Activated CD8-positive, alpha-beta memory T cell treated with anti-CD3 and anti-CD28 coated beads for 24 hours (primary cell): ENCODE measurements around the gene FLT1.
A peak's percentile ranks its signal among the peaks of the same experiment; 100 is the strongest.

Source experiments
- DNase-seq: peaks from one replicate; pipeline ENCODE4 v3.0.0-alpha.2; 2020

The FLT1 gene

DNA sequence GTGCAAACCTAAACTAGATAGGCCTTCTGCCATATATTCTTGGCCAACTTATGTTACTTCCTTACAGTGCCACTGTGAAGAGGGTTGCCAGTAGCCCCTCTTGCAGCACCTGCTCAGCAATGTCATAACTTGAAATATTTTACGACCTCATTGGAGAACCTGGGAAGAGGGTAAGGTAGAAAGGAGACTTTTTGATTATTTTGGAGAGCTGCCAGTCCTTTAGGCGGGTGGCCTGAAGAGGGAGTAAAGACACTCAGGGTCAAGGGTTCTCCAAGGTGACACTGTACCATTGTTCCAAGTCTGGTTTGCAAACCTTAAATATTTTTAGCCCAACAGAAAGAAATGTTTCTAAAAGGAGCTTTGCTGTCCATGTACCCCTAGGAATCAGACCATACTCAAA is 118.3 kb downstream of the FLT1 start:
- no peak for DNase-seq

DNA sequence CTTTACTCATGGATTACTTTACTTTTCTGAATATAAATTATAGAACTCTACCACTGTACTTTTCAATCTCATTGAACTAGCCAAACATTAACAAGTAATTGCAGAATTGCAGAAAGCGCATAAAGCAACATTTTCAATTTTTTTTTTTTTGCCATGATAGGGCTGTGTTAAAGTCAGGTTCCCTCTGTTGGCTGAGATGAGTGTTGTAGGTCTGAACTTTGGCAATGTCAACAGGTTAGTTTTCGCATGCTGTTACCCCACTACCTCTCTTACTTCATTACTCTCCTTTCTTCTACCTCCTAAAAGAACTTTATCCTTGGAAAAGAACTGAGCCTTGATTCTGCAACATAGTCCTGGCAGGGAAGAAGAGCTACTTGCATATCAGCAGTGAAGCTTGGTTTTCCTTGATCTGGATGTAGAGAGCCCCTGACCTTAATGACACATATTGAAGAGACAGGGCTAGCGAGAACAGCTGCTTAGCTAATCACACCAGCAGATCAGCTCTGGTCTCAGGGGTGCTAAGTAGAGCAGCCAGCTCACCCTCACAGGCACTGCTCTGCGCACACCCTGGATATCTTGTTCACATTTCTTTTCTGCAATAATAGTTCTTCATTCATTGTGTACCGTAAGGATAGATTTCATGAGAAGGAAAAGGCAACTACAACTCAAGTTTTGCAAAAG is 119.5 kb downstream of the FLT1 start:
- DNase-seq: no peak

DNA sequence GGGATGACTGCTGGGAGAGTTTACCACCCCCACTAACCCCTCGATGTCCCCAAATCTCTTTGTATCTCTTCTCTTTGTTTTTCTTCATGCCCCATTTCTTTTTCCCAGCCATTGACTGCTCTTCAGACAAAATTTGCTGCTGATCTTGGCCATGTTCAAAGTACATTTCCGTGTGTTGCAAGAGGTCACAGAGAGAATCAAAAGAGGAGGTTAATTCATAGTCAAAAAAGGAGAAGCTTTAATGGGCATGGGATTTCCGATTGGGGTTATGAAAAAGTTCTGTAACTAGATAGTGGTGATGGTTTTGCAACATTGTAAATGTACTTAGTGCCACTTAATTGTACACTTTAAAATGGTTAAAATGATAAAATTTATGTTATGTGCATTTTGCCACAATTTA is 121.1 kb downstream of the FLT1 start:
- no peak for DNase-seq

DNA sequence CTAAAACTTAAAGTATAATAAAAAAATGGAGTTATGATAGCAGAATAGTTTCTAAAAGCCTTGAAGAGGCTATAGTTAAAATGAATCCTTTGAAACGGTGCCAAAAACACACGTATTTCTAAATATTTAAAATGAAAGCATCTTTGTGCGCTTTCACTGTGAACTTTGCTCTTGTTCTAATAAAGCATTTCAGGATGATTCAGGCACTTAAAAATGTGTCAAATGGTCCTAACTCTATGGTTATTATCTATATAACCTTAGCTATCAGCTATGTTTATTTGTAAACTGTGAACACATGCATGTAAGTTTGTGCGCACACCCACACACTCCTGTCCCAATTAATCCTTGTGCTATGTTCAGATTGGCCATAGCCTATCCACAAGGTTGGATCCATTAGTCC is 124.5 kb downstream of the FLT1 start:
- no peak for DNase-seq

DNA sequence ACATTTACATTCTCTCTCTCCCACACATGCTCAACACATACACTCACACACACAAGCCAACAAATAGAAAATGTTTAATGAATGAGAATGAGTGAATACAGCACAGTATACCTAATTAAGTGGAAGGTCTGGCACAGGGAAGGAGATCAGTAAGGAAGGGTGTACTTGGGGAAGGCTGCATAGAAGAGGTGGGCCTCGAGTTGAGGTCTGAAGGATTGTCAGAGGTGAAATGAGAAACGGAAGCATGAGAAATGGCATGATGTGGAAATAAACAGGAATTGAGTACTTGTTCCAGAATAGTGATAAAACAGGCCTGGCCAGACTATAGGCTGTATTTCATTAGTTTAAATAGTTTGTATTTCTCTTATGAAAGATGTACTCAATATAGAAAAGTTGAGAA is 136.2 kb downstream of the FLT1 start:
- DNase-seq: no peak

- DNase-seq: no peak
Measured at GRCh38 chr13:28357911-28358433, 137.0 kb downstream of the FLT1 start.

GRCh38 chr13:28357247-28357825 is 137.6 kb downstream of the FLT1 start:
- DNase-seq: no peak

GRCh38 chr13:28356561-28357021 is 138.3 kb downstream of the FLT1 start:
- no peak for DNase-seq

DNA sequence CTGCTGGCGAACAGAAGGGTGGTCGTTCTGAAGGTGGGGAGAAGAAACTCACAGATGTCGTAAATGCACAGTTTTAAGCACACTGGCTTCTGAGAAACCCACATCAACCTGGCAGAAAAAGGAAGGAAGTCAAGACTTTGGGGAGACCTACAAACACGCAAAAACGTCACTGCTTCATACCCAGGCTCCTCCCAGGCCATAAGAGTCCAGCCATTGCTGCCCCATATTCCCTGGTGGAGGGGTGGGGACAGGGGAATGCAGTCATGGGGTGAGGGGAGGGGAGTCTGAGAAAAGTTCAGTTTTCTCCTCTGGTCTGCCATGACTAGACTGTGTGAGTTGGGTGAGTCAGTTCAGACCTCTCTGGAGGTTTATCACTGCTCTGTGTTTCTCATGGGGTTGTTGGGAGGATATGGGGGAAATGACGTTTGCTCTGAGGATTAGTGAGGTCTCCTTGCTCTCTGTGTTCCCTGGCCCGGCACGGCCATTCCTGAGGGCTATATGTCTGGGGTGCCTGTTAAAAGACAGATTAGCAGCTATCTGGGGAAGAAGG is 139.0 kb downstream of the FLT1 start:
- peak; percentile 60 for DNase-seq

DNA sequence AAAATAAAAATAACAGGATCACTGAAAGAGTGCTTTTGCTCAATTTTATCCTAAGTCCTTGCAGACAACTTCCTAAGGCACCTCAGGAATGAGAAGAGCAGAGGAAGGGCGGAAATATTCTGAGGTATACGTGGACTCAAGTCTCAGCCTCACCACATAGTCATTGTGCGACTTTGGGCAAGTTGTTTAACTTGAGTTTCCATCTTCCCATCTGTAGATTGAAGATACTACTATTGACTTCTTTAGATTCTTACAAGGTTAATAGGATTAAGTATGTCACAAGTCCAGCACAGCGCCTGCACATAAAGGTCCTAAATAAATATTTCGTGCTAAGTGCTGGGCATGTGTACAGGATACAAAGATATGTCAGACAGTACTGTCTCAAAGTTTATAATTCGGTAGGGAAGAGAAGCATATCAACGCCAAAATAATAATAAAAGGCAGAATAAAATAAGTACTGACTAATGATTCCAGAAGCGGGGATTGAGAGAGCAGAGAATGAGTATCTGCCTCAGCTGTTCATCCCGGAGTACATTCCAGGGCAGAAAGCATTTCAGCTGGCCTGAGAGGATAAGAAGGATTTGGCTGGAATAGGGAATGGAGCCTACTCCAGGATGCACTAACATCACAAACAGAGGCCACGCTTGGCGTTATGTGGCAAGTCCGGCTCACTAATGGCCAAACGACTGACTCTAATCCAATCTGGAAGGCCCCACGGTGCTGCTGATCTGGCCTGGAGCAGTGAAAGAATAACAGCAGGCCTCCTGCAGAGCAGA is 139.7 kb downstream of the FLT1 start:
- no peak for DNase-seq

DNA sequence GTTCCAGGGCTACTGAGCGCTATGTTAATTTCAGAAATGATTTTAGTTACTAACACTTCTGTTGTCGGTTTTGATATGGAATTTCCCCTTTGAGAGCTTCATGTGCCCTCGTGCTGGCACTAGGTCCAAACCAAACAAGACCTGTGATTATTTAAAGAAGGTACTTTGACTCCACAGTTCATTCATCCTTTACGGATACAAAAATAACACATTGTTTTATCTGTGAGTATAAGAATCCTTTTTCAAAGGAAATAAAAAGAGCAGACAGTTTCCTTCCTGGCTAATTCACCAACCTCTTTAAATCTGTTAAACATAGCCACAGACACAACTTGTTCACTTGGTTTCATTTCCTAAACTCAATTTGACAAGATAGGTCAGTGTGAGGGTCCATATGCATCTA is 141.2 kb downstream of the FLT1 start:
- no peak for DNase-seq

- no peak for DNase-seq
Measured at GRCh38 chr13:28349907-28350654, 144.8 kb downstream of the FLT1 start.

- DNase-seq: no peak
Measured at GRCh38 chr13:28349371-28349770, 145.6 kb downstream of the FLT1 start.

DNA sequence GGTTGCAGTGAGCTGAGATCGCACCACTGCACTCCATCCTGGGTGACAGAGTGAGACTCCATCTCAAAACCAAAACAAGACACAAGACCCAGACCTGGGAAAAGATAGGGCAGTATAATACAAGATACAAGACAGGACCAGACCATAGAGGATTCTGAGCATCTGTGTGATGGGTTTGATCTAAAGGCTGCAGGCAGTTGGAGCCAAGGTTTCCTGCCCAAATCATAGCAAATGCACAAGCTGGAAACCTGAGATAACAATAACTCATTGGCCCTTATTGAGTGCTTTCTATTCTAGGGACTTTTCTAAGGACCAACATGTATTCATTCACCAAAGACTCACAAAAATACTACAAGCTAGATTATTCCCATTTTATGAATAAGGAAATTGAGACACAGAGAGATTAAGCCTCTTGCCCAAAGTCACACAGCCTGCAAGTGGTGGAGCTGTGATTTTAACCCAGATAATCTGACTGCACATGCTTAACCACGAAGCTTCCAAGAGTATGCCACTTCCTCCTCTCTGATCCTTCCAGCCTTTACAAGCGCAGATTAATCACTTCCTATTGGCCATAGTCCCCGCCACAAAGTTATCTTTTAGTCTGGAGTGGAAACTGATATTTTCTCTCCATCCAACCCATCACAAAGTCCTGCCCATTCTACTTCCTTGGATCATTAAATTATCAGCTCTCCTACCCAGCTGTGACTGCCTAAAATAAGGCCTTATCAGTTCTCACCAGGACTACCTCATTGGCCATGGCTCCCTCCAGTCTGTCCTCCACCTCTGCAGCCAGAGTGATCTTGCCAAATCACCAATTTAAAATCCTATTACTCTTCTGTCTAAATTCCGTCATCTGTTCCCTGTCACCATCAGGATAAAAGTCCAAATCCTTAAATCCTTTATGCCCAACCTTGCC is 147.2 kb downstream of the FLT1 start:
- DNase-seq: no peak

DNA sequence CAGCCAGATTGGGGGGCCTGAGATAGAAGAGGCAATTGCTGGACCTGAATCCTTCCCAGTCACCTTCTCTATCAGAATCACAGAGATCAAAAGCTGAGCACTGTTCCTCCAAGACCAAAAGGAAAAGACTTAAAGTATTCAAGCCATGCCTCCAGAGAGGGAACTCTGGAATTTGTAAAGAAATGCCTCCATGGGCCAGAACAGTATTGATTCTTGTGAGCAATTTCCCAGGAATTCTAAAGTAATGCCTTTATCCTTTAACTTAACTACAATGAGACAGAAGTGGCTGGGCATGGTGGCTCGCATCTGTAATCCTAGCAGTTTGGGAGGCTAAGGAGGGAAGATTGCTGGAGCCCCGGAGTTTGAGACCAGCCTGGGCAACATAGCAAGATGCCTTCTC is 148.8 kb downstream of the FLT1 start:
- no peak for DNase-seq

DNA sequence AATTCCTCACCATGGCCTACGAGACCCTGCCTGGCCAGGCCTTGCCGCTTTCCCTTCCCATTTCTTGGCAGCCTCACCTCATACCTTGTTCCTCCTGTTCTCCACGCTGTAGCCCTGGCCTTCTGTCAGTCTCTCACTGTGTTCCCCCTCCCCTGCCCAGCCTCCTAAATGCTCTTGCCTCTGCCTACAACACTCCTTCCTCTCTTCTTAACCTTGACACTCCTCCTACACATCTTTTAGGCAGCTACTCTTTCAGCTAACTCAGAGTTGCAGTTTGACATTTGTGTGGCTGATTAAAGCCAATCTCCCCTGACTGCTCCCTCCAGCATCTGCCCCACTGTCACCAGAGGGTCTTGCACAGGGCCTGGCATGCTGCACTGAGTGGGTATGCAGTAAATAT is 150.8 kb downstream of the FLT1 start:
- DNase-seq: no peak

DNA sequence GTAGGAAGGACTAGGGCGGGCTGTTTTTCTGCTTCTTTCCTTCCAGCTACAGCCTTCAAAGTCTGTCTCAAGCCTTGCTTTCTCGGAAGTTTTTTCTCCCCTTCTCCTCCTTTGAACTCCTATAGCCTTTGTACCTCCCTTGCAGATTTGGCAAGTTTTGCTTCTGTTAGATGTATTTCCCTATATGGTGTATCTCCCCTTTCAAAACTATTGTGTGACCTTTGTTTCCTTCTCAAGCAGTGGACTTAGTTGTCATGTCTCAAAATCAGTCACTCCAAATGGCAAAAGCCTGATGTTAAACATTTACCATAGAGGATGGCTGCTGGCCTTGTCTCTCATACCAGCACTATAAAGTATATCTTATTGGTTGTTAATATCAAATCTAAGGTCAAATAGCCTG is 152.7 kb downstream of the FLT1 start:
- DNase-seq: no peak

- no peak for DNase-seq
Measured at GRCh38 chr13:28340272-28340793, 154.6 kb downstream of the FLT1 start.

DNA sequence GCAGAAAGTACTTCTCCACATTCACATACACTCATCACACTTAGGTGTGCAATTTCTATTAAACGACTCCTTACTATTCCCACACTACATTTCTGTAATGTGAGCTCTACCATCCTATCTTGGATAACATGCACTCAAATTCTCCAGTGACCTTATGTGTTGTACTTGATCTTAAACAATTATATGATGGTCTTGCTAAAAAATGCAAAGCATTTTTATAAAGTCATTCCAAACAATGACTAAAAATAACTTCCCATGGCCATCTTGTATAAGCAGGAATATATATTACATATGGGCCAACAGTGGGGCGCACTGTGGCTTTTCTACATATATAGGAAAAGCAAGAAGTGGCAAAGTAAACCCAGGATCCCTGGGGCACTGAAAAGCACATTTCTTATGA is 155.5 kb downstream of the FLT1 start:
- no peak for DNase-seq

GRCh38 chr13:28338742-28339141 is 156.2 kb downstream of the FLT1 start:
- DNase-seq: no peak

GRCh38 chr13:28338006-28338574 is 156.8 kb downstream of the FLT1 start:
- no peak for DNase-seq
